GM21723 (cell line): ENCODE measurements around the gene PALB2.

Experiments
- ATAC-seq: cut with Tn5 transposase; IDR thresholded peaks from one replicate; pipeline ENCODE4 v1.9.1; 2021; ENCODE audit warnings: mild to moderate bottlenecking, moderate library complexity; ENCODE audit not compliant: unreplicated experiment

Gene PALB2

GRCh38 chr16:23556881-23557778 lies 84.0 kb downstream of the PALB2 start, which contains the start of the genes EARS2 and UBFD1:
TSS of gene EARS2 (minus strand) at chr16:23557350. CDS start at chr16:23557343, 7 bp downstream.
TSS of gene UBFD1 (plus strand) at chr16:23557727. CDS start at chr16:23557743, 16 bp downstream.
- peak; percentile 87 for ATAC-seq

GRCh38 chr16:23554536-23554935 lies 86.6 kb downstream of the PALB2 start:
- ATAC-seq, result no peak
